Measurements from ENCODE around the gene HUS1B.

GRCh38 chr6:703552-703951, 46.7 kb upstream of the HUS1B start:
- TF ChIP-seq MAFK (IDR thresholded peaks at IDR 0.05; ENCODE audit: low read length): no peak
- TF ChIP-seq, protein P1, sequence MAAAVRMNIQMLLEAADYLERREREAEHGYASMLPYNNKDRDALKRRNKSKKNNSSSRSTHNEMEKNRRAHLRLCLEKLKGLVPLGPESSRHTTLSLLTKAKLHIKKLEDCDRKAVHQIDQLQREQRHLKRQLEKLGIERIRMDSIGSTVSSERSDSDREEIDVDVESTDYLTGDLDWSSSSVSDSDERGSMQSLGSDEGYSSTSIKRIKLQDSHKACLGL (CRISPR knock-in tag; IDR thresholded peaks at IDR 0.05; ENCODE audit: borderline replicate concordance, poor library complexity, severe bottlenecking): no peak
- no peak for TF ChIP-seq ZKSCAN8 (CRISPR knock-in tag; IDR thresholded peaks at IDR 0.05)
- TF ChIP-seq, protein P2, sequence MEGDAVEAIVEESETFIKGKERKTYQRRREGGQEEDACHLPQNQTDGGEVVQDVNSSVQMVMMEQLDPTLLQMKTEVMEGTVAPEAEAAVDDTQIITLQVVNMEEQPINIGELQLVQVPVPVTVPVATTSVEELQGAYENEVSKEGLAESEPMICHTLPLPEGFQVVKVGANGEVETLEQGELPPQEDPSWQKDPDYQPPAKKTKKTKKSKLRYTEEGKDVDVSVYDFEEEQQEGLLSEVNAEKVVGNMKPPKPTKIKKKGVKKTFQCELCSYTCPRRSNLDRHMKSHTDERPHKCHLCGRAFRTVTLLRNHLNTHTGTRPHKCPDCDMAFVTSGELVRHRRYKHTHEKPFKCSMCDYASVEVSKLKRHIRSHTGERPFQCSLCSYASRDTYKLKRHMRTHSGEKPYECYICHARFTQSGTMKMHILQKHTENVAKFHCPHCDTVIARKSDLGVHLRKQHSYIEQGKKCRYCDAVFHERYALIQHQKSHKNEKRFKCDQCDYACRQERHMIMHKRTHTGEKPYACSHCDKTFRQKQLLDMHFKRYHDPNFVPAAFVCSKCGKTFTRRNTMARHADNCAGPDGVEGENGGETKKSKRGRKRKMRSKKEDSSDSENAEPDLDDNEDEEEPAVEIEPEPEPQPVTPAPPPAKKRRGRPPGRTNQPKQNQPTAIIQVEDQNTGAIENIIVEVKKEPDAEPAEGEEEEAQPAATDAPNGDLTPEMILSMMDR (IDR thresholded peaks at IDR 0.05 in 2 of 3, conservative IDR thresholded peaks at IDR 0.05 in 1 of 3; ENCODE audit: insufficient read depth in 2 of 3, low read depth in 1 of 3, low read length in 3 of 3): no peak
